ENCODE data around the gene GRB14.
"Not testable (repeated sequence)": the region's sequence is repeated elsewhere in the genome, so short reads cannot be mapped to it uniquely, and the experiment has no call there.

GRB14 gene

DNA sequence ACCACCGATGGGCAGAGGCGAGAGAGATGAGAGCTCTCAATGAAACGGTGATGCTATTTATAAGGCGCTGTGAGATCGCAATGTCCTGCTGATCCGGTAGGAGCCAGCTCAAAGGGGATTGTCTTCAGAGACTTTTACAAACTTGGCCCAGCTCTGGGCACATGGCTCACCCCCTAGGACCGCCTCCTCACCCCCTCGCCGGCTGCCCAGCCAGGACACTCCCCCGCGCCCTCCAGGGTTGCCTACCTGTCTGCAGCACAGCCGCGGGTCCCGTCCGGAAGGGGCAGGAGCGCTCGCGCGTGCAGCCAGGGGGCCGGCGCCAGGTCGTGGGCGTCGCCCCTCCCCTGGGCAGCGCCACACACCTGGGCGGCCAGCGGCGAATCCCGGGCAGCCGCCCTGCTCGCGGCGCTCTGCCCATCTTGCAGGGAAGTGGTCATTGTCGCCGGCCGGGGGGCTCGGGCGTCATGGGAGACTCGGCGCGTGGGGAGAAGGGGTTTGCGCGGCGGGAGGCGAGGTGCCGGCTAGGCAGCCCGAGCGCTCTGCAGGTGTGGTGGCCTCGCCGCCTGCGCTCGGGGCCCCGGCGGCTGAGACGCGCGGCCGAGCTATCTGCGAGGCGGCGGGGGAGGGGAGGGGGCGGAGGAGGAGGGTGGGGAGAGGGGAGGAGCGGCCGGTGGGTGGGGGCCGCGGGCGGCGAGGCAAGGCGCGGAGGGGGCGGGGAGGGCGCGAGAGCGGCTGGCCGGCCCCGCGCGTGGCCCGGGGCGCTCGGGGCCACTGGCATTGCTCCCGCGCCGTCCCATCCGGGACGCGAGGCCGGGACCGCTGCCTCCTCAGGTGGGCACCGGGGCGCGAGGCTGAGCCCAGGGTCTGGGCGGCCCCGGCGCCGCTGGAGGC, at the start of gene GRB14:
Gene GRB14 (minus strand): TSS at position 610 of the 891 bp plus-strand sequence. CDS start 173 bp downstream, at position 437.
- peak; percentile 44 for DNase-seq

DNA sequence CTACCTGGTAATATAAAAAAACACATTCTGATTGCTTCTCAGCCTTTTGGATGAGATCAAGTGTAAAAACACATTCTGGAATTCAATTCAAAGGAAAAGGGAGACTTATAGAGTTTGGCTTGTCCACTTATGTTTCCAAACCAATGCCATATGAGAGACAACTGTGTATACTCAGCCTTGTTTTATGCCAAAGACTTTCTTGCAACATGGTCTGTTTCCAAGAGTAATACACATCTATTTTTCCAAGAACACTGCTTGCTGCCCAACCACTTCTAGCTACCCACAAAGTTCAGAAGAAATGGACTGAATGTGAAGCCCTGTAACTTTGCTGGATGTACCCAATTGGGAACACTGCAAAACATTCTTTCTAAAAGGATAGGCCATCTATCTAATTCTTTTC, 48.0 kb upstream of the GRB14 start:
- no peak for DNase-seq

DNA sequence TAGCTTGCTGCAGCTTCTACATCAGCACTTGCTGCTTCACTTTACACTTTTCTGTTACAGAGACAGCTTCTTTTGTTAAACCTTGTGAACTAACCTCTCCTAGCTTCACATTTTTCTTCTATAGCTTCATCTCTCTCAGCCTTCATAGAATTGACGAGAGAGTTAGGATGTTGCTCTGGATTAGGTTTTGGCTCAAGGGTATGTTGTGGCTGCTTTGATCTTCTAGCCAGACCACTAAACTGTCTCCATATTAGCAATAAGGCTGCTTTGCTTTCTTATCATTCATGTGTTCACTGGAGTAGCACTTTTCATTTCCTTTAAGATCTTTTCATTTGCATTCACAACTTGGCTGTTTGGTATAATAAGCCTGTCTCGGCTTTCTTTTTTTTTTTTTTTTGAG, 46.3 kb upstream of the GRB14 start:
- DNase-seq, result no peak

DNA sequence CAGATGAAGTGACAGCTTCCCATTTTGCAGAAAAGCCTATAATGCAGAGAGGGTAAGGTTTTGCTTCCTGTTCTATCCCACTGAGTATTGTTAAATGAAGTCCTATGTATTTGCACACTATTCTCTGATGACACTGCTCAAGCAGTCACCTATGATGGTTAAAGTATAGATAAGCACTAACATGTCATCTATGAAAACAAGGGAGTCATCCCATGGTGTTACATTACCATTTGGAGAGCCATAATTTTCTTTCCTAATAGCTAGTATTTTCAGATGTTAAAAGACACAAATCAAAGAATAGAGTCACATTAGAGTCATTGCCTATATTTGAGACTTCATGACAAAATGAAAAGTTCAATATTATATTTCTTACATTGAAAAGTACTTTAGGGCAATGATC, 42.8 kb upstream of the GRB14 start:
- no peak for DNase-seq

GRCh38 chr2:164662868-164663631, 41.8 kb upstream of the GRB14 start:
- DNase-seq, result no peak

DNA sequence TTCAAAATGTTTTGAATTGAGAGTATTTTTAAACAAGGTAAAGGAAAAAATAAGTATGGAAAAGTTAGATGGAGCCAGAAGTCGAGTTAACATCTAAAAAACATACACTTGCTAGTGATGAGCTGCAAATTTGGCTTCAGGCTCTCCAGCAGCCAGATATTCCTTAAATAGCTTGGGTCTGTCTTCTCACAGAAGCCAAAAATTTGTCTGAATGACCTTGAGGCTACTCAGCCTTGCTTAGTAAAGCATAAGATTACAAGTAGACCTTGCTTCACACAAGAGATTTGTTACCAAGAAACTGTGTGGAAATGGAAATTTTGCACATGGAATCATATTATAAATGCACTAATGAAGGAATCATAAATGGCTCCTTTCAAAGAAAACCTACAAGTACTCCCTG, 40.8 kb upstream of the GRB14 start:
- no peak for DNase-seq

DNA sequence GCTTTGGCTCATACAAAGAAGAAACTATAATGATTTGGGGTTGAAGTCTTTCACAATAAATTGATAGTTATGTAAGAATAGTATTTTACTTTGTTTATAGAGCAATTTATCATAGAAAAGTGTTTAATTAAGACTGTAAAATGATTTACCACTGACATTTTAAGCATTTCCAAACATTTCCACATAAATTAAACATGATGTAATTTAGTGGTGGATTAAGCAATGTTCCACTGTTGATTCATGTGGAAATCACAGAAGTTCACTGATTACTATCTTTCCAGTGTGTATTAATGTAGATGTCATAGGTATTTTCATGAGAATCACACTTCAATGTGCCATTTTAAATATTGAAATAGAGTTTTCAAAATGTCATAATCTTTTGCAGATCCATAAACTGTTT, 40.1 kb upstream of the GRB14 start:
- no peak for DNase-seq

GRCh38 chr2:164657129-164657528, 35.8 kb upstream of the GRB14 start:
- no peak for DNase-seq

GRCh38 chr2:164655750-164656149, 34.5 kb upstream of the GRB14 start:
- no peak for DNase-seq

- no peak for DNase-seq
Measured at GRCh38 chr2:164655336-164655735, 34.1 kb upstream of the GRB14 start.

- DNase-seq, result no peak
Measured at GRCh38 chr2:164651361-164651760, 30.1 kb upstream of the GRB14 start.

GRCh38 chr2:164644036-164644700, 22.9 kb upstream of the GRB14 start:
- DNase-seq, result no peak

DNA sequence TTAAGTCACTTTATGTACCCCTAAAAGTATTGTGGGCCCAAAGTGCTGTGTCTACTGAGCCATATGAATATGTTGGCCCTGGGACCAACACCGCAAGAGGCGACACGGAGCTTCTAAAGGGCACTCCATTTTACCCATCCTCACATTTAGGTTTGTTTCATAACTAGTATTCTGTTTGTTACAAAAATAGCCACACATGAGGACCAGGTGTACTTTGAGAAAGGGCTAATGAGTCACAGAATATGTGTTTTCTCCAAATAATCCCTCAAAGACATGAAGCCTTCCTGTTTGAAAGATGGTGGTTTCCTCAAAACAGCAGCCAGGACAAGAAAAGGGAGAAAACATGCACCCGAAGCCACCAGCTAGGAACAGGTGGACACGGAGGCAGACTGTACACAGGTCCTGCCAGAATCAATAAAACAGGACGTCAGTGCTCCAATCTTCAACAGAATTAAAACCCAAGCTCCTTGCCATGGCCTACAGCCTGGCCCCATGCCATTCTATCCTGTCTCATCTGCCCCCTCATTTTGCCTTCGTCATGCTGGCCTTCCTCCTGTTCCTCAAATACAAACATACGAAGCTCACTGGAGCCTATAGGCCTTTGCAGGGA, 21.8 kb upstream of the GRB14 start:
- no peak for DNase-seq

DNA sequence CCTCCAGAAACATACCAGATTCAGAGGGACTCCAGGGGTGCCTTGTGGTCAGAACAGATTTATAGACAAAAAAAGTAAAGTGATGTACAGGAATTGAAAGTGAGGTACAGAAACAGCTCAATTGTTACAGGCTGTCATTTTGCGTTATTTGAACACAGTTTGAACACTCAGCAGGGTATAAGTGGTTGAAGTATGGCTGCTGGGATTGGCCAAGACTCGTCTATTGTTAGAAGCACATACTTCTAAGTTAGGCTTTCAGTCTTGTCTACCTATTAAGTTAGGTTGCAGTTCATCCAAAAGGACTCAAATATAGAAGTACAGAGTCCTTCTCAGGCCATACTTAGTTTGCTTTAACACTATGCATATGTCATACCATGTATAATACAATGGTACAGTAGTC, 21.0 kb upstream of the GRB14 start:
- DNase-seq, result no peak

DNA sequence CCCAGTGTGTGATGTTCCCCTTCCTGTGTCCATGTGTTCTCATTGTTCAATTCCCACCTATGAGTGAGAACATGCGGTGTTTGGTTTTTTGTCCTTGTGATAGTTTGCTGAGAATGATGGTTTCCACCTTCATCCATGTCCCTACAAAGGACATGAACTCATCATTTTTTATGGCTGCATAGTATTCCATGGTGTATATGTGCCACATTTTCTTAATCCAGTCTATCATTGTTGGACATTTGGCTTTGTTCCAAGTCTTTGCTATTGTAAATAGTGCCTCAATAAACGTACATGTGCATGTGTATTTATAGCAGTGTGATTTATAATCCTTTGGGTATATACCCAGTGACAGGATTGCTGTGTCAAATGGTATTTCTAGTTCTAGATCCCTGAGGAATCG, 7.0 kb upstream of the GRB14 start:
- not testable (repeated sequence) for DNase-seq

DNA sequence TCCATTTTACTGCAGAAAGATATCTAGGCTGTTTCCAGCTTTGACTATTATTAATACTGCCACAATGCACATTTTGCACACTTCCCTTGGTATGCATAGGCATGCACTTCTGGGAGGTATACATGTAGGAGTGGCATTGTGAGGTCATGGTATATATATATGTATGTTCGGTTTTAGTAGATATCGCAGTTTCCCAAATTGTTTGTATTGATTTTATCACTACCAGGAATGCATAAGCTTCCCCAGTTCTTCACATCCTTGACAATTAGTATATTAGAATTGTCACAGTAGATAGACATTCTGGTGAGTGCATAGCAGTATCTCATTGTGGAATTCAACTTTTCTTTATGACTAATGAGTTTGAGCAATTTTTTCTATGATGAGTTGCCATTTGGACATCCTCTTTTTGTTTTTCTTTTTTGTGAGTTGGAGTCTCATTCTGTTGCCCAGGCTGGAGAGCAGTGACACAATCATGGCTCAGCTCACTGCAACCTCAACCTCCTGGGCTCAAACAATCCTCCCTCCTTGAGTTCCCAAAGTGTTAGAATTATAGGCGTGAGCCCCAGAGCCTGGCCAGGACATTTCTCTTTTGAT, 4.2 kb upstream of the GRB14 start:
- DNase-seq, result no peak

- no peak for DNase-seq
Measured at GRCh38 chr2:164624316-164624715, 3.0 kb upstream of the GRB14 start.

- DNase-seq, result no peak
Measured at GRCh38 chr2:164622338-164623106, 1.2 kb upstream of the GRB14 start.

- DNase-seq, result no peak
Measured at GRCh38 chr2:164621764-164622105, 453 bp upstream of the GRB14 start.

DNA sequence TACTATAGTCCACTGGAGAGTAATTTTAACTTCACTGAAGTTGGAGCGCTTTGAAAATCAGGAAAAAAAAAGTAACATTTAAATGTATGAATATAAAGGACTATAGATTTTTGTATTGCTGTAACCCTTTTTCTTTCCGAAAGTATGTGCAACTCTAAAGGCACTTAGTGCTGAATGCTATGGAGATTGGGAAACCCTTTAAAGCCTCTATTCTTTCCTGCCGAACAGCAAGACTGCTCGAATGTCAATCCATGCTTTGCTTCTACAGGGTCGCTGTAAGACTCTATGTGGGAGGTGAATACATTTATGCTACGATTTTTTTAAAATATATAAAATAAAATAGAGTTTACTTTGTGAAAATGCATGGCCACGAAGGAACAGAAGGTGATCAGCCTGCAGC, 825 bp downstream of the GRB14 start:
- DNase-seq, result no peak

DNA sequence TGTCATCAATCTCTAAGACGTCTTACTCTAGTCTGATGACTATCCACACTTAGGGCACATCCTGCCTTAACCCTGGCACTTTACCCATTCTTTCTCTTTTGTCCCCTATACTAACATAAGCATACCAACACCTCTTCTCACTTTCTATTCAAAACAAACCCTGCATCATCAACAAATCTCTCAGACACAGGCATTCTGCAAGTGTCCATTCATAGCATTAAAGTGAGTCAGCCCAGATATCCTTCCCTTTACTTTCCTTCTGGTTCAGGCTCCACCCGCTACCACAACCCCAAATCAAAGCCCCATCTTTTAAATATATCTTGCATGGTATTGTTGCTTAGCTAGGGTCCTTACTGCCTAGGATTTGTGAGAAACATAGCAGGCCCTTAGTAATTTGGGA, 3.8 kb downstream of the GRB14 start:
- DNase-seq, result no peak

DNA sequence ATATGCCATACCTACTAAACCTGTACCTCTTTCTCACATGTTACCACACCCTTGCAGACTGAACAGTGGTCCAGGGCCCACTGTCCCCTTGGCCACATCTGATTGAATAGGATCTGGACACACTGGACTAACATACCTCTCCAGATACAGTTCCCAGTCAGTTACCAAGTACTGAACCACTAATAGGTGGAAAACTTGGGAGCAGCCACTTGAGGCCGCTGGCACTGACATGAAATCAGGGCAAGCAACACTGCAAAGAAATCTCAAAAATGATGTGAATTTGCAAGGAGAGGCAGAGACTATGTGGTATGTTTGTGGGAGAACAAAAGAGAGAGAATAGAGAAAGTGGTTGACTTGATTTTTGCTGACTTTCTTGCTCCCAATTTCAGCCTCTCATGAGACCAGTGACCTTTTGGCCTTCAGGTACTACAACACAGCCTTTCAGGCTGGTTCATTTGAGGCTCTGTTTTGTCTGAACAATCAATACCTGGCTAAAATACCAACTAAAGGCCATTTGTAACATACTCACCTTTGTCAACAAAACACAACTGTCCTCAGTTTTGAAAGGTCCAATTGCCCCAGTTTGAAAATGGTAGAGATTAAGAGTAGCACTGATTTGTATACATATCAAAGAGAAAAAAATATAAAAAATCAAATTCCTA, 7.8 kb downstream of the GRB14 start:
- no peak for DNase-seq
